Stimulated activated naive CD8-positive, alpha-beta T cell treated with anti-CD3 and anti-CD28 coated beads, Interleukin-15, amount 100 ng/mL, for 72 hours (primary cell): ENCODE results near the gene ZFX.

Source experiments
- ATAC-seq: fragments of 150-1000 bp; cut with Tn5 transposase; 2 replicates; pipeline ENCODE4 v1.10.0; 2021; ENCODE audit warnings: mild to moderate bottlenecking, moderate library complexity
- DNase-seq, 2 donors: peaks; one replicate each; pipeline ENCODE4 v3.0.0; 2021 to 2022
- H3K27ac Mint-ChIP-seq, 2 donors: one replicate each; pipeline ENCODE4 v1.8.0; 2022; ENCODE audit warnings: mild to moderate bottlenecking in 2 of 2, mixed read lengths in 2 of 2, moderate library complexity in 2 of 2
- H3K27me3 Mint-ChIP-seq: one replicate; pipeline ENCODE4 v1.8.0; 2022; ENCODE audit warnings: mixed read lengths
- H3K4me1 Mint-ChIP-seq: one replicate; pipeline ENCODE4 v1.8.0; 2022; ENCODE audit warnings: mild to moderate bottlenecking, mixed read lengths
- H3K4me3 Mint-ChIP-seq, 2 donors: one replicate each; pipeline ENCODE4 v1.8.0; 2022; ENCODE audit warnings: mild to moderate bottlenecking in 2 of 2, mixed read lengths in 2 of 2, moderate library complexity in 1 of 2
- H3K9me3 Mint-ChIP-seq, 2 donors: one replicate each; pipeline ENCODE4 v1.8.0; 2022; ENCODE audit warnings: mixed read lengths in 2 of 2

The ZFX gene

GRCh38 chrX:24169211-24169610 lies 19.7 kb downstream of the ZFX start:
- no peak for DNase-seq
- peaks cover 58% of the 10 kb centered on the region for H3K4me1 Mint-ChIP-seq
- ATAC-seq: peak; percentile 63
- H3K27me3 Mint-ChIP-seq: no peaks in the 10 kb centered on the region
- H3K27ac Mint-ChIP-seq: peak overlapping the region; percentile 55 to 83
- no peaks in the 10 kb centered on the region for H3K9me3 Mint-ChIP-seq
- peak overlapping the region; percentile 51 to 58 for H3K4me3 Mint-ChIP-seq

GRCh38 chrX:24173115-24173847 lies 23.8 kb downstream of the ZFX start:
- ATAC-seq: no peak
- DNase-seq: no peak
- no peaks in the 10 kb centered on the region for H3K27me3 Mint-ChIP-seq

GRCh38 chrX:24175276-24175675 lies 25.7 kb downstream of the ZFX start:
- H3K4me1 Mint-ChIP-seq: peaks cover 21% of the 10 kb centered on the region
- no peak overlapping the region for H3K27ac Mint-ChIP-seq
- ATAC-seq (peak; percentile 68), DNase-seq (no peak)
- no peak overlapping the region for H3K4me3 Mint-ChIP-seq
- no peaks in the 10 kb centered on the region for H3K27me3 Mint-ChIP-seq
- no peaks in the 10 kb centered on the region for H3K9me3 Mint-ChIP-seq

More at GRCh38 chrX:24173115-24173847, 23.8 kb downstream of the ZFX start:
- H3K4me3 Mint-ChIP-seq: no peak overlapping the region
- H3K27ac Mint-ChIP-seq: no peak overlapping the region
- H3K4me1 Mint-ChIP-seq: peaks cover 40% of the 10 kb centered on the region
- H3K9me3 Mint-ChIP-seq: no peaks in the 10 kb centered on the region

GRCh38 chrX:24178441-24178840 lies 28.9 kb downstream of the ZFX start:
- DNase-seq: no peak
- Mint-ChIP-seq H3K9me3 (no peaks in the 10 kb centered on the region), H3K4me3 (no peak overlapping the region), H3K27ac (no peak overlapping the region), H3K27me3 (no peaks in the 10 kb centered on the region), H3K4me1 (peaks cover 6% of the 10 kb centered on the region)
- ATAC-seq: no peak

- Mint-ChIP-seq H3K9me3 (no peaks in the 10 kb centered on the region), H3K4me1 (peaks cover 16% of the 10 kb centered on the region), H3K27me3 (no peaks in the 10 kb centered on the region), H3K4me3 (no peak overlapping the region), H3K27ac (no peak overlapping the region)
- ATAC-seq: no peak
- DNase-seq: no peak
Observed at GRCh38 chrX:24184018-24184417, 34.5 kb downstream of the ZFX start.

- peaks cover 23% of the 10 kb centered on the region for H3K4me1 Mint-ChIP-seq
- H3K4me3 Mint-ChIP-seq: no peak overlapping the region
- no peak overlapping the region for H3K27ac Mint-ChIP-seq
- ATAC-seq: no peak
- no peaks in the 10 kb centered on the region for H3K27me3 Mint-ChIP-seq
- H3K9me3 Mint-ChIP-seq: no peaks in the 10 kb centered on the region
- no peak for DNase-seq
Observed at GRCh38 chrX:24186483-24186882, 37.0 kb downstream of the ZFX start.

- Mint-ChIP-seq H3K4me1 (peaks cover 23% of the 10 kb centered on the region), H3K9me3 (no peaks in the 10 kb centered on the region), H3K27me3 (no peaks in the 10 kb centered on the region), H3K27ac (no peak overlapping the region), H3K4me3 (no peak overlapping the region)
- ATAC-seq (no peak), DNase-seq (no peak)
Observed at GRCh38 chrX:24186986-24187385, 37.5 kb downstream of the ZFX start.

GRCh38 chrX:24189490-24189889 lies 40.0 kb downstream of the ZFX start:
- Mint-ChIP-seq H3K27ac (no peak overlapping the region), H3K9me3 (no peaks in the 10 kb centered on the region), H3K4me1 (peaks cover 39% of the 10 kb centered on the region), H3K4me3 (no peak overlapping the region), H3K27me3 (no peaks in the 10 kb centered on the region)
- DNase-seq (no peak), ATAC-seq (no peak)

- H3K4me1 Mint-ChIP-seq: peaks cover 39% of the 10 kb centered on the region
- H3K27ac Mint-ChIP-seq: no peak overlapping the region
- no peak overlapping the region for H3K4me3 Mint-ChIP-seq
- no peaks in the 10 kb centered on the region for H3K9me3 Mint-ChIP-seq
- H3K27me3 Mint-ChIP-seq: no peaks in the 10 kb centered on the region
- DNase-seq (no peak), ATAC-seq (no peak)
Observed at GRCh38 chrX:24190500-24191156, 41.1 kb downstream of the ZFX start.

- no peaks in the 10 kb centered on the region for H3K27me3 Mint-ChIP-seq
- ATAC-seq (no peak), DNase-seq (no peak)
- H3K27ac Mint-ChIP-seq: no peak overlapping the region
- peaks cover 38% of the 10 kb centered on the region for H3K4me1 Mint-ChIP-seq
- H3K9me3 Mint-ChIP-seq: no peaks in the 10 kb centered on the region
- no peak overlapping the region for H3K4me3 Mint-ChIP-seq
Observed at GRCh38 chrX:24196509-24196908, 47.0 kb downstream of the ZFX start.

GRCh38 chrX:24198101-24198500 lies 48.6 kb downstream of the ZFX start:
- H3K9me3 Mint-ChIP-seq: no peaks in the 10 kb centered on the region
- no peak overlapping the region for H3K4me3 Mint-ChIP-seq
- no peak for DNase-seq
- no peak overlapping the region for H3K27ac Mint-ChIP-seq
- no peak for ATAC-seq
- peaks cover 51% of the 10 kb centered on the region for H3K4me1 Mint-ChIP-seq
- no peaks in the 10 kb centered on the region for H3K27me3 Mint-ChIP-seq

GRCh38 chrX:24200133-24200532 lies 50.6 kb downstream of the ZFX start:
- Mint-ChIP-seq H3K27ac (peak overlapping the region in 1 of 2 donors; percentile 11), H3K4me3 (no peak overlapping the region), H3K9me3 (no peaks in the 10 kb centered on the region), H3K27me3 (no peaks in the 10 kb centered on the region), H3K4me1 (peaks cover 46% of the 10 kb centered on the region)
- no peak for DNase-seq
- ATAC-seq: no peak

GRCh38 chrX:24201216-24201615 lies 51.7 kb downstream of the ZFX start:
- no peaks in the 10 kb centered on the region for H3K9me3 Mint-ChIP-seq
- H3K27ac Mint-ChIP-seq: no peak overlapping the region
- no peaks in the 10 kb centered on the region for H3K27me3 Mint-ChIP-seq
- H3K4me3 Mint-ChIP-seq: no peak overlapping the region
- peaks cover 46% of the 10 kb centered on the region for H3K4me1 Mint-ChIP-seq
- DNase-seq (no peak), ATAC-seq (no peak)

- ATAC-seq (no peak), DNase-seq (no peak)
- H3K9me3 Mint-ChIP-seq: no peaks in the 10 kb centered on the region
- peaks cover 46% of the 10 kb centered on the region for H3K4me1 Mint-ChIP-seq
- peak overlapping the region in 1 of 2 donors; percentile 21 for H3K27ac Mint-ChIP-seq
- no peak overlapping the region for H3K4me3 Mint-ChIP-seq
- H3K27me3 Mint-ChIP-seq: no peaks in the 10 kb centered on the region
Observed at GRCh38 chrX:24202465-24203031, 53.0 kb downstream of the ZFX start.

- ATAC-seq (no peak), DNase-seq (no peak)
- H3K27me3 Mint-ChIP-seq: no peaks in the 10 kb centered on the region
- H3K9me3 Mint-ChIP-seq: no peaks in the 10 kb centered on the region
- H3K4me1 Mint-ChIP-seq: peaks cover 46% of the 10 kb centered on the region
- no peak overlapping the region for H3K4me3 Mint-ChIP-seq
- peak overlapping the region in 1 of 2 donors; percentile 64 for H3K27ac Mint-ChIP-seq
Observed at GRCh38 chrX:24203072-24203808, 53.7 kb downstream of the ZFX start.

- ATAC-seq (no peak), DNase-seq (no peak)
- Mint-ChIP-seq H3K4me1 (peaks cover 35% of the 10 kb centered on the region), H3K4me3 (no peak overlapping the region), H3K9me3 (no peaks in the 10 kb centered on the region), H3K27ac (no peak overlapping the region), H3K27me3 (no peaks in the 10 kb centered on the region)
Observed at GRCh38 chrX:24204331-24204730, 54.8 kb downstream of the ZFX start.
